ENCODE data around the gene PCSK9. TPM values are rescaled to one million over a fixed set of nuclear protein-coding genes. Genes with fewer than 3 reads are reported as not detected.

PCSK9 gene
- total RNA-seq = not detected
- long read RNA-seq, partial matches to known transcripts = 0 of 1 reads
- long read RNA-seq, other reads (novel, unspliced or antisense) = 0 of 1 reads

DNA sequence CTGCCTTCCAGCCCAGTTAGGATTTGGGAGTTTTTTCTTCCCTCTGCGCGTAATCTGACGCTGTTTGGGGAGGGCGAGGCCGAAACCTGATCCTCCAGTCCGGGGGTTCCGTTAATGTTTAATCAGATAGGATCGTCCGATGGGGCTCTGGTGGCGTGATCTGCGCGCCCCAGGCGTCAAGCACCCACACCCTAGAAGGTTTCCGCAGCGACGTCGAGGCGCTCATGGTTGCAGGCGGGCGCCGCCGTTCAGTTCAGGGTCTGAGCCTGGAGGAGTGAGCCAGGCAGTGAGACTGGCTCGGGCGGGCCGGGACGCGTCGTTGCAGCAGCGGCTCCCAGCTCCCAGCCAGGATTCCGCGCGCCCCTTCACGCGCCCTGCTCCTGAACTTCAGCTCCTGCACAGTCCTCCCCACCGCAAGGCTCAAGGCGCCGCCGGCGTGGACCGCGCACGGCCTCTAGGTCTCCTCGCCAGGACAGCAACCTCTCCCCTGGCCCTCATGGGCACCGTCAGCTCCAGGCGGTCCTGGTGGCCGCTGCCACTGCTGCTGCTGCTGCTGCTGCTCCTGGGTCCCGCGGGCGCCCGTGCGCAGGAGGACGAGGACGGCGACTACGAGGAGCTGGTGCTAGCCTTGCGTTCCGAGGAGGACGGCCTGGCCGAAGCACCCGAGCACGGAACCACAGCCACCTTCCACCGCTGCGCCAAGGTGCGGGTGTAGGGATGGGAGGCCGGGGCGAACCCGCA lies at the start of gene PCSK9:
Gene PCSK9, plus strand, starts transcription at position 207 of the 741 bp plus-strand sequence. Its CDS starts 290 bp downstream, at position 497.
- ATAC-seq (no peak), DNase-seq (ENCODE audit: missing footprints) (no peak)
- intact Hi-C loops (cut with DNase I) = no loop called here

DNA sequence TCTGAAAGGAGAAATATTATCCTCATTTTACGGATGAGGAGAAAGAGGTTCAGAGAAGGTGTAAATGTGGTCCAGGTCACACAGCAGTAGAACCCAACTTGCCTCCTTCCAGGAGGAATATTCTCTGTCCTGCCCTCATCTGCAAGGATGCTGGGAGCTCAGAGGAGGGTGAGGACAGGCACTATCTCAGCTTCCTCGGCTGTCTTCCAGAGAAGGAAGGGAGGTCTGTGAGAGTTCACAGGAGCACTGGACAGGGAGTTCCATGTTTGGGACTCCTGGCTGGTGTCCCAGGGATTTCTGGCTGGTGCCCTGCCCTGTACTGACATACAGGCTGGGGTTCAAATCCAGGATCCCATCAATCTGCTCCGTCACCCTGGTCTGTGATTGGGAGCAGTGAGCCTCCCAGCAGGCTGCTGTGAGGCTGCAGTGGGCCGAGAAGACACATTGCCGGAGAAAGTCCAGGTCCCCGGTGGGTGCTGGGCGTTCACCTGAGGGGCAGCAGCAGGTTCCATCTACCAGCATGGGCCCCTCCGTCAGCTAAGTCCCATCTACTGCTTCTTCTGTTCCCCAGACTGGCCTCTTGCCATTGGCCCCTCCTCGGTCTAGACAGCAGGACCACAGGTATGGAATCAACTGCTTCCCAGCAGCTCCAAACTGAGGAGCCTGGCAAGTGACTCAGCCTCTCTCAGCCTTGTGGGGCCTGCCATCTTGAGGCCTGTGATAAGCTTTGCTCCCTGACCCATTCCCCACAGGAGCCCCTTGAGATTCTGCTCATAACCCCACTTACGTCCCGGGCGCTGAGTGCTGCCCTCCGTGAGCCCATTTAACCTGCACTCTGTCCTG lies 49.2 kb upstream of the PCSK9 start:
- intact Hi-C loops (cut with DNase I) = no loop called here
- DNase-seq (ENCODE audit: missing footprints) = no peak
- ATAC-seq = peak; percentile 82

DNA sequence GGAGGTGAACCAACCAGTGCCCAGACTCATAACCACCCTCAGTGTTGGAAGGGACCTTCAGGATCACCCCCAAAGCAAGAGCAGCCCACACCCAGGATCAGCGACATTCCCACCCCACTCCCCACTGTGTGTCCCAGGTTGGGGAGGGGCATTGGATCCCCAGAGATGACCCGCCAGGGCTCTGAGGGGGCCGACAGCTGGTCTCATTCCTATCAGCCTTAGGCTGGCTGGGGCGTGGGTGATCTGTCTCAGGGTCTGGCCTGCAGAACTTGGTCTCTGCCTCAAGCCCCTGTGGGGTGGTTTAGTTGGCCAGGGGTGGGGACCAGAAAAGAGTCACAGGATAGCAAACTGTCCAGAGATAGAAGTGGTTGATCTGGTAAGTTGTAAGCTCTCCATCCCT lies 48.4 kb upstream of the PCSK9 start:
- intact Hi-C loops (cut with DNase I) = no loop called here
- ATAC-seq = no peak
- no peak for DNase-seq (ENCODE audit: missing footprints)

DNA sequence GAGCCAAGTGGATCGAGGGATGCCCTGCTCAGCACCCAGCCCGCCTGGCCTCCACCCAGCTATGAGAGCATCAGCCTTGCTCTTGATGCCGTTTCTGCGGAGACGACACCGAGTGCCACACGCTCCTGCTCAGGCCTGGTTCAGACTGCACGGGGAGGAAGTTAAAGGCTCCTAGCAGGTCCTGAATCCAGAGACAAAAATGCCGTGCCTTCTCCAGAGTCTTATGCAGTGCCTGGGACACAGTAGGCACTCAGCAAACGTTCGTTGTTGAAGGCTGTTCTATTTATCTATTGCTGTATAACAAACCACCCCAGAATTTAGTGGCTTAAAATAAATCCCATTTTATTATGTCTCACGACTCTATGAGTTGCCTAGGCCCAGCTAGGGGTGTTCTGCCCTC lies 47.4 kb upstream of the PCSK9 start:
- ATAC-seq = no peak
- intact Hi-C loops (cut with DNase I) = no loop called here
- no peak for DNase-seq (ENCODE audit: missing footprints)

DNA sequence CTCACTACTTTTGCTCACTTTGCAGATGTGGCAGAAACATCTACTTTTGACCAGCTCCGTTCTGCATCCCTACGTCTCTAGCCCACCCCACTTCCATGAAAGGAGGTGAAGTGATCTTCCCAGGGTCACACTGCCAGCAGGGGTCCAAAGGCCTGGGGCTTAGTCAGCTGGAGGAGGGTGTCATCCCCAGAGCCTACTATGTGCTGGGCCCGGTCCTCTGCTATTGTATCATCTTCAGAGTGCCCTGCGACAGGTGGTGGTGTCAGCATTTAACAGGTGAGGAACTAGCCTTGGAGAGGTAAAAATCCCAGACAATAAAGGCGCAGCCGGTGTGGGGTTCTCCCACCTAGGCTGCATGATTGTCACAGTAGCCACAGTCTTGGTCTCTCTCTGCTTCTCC lies 46.2 kb upstream of the PCSK9 start:
- no peak for DNase-seq (ENCODE audit: missing footprints)
- no peak for ATAC-seq
- intact Hi-C loops (cut with DNase I) = no loop called here

DNA sequence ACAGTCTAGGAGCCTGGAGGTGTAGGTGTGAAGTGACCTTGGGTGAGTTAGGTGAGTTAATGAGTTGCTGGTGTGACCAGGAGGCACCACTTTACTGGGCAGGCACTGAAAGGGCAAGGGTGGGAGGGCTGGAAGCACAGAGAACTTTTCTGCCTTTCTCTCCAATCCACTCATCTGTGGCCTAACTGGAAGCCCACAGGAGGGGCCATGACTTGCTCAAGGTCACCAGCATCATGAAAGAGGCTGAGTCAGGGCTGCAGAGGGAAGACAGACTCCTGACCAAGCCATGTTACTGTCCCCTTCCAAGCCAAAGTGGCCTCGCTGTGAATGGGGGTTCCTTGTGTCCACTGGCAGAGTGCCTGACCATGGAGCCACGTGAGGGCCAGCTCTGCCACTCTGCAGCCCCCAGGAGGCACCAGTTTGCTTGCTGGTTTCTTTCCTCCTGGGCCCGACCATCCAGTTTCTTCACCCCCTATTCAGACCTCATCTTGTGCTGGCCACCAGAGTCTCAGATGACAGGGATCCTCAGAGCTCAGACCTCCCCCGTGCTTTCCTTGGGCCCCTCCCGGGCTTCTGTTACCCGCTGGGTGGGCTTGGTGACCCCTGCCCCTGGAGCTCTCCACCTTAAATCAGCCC lies 44.9 kb upstream of the PCSK9 start:
- DNase-seq (ENCODE audit: missing footprints) (no peak), ATAC-seq (no peak)
- intact Hi-C loops (cut with DNase I) = no loop called here

DNA sequence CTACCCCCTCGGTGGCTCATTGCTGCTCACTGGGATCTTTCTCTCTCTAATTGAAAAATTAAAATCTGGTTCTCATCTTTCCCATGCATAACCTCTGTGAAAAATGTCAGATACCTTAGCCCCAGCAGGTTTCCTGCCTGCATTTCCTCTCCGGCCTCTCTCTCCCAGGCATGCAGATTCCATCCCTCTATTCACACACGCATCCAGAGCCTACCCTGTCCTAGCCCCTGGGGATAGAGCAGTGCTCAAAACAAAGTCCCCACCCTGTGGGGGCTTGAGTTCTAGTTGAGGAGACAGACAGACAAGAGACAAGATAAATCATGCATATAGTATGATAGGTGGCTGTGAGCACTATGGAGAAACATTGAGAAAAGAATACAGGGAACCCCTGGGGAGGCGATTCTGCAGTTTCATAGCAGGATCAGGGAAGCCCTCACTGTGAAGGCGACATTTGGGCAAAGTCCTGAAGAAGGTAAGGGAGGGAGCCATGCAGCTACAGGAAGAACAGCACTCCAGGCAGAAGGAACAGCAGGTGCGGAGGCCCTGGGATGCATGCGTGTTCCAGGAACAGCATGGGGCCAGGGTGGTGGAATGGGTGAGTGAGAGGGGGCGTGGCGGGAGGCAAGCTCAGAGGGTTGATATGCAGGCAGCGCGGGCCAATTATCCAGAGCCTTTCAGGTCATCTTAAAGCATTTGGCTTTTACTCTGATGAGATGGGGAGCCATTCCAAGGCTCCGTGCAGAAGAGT lies 44.2 kb upstream of the PCSK9 start:
- no peak for DNase-seq (ENCODE audit: missing footprints)
- intact Hi-C loops (cut with DNase I) = no loop called here
- ATAC-seq = no peak

DNA sequence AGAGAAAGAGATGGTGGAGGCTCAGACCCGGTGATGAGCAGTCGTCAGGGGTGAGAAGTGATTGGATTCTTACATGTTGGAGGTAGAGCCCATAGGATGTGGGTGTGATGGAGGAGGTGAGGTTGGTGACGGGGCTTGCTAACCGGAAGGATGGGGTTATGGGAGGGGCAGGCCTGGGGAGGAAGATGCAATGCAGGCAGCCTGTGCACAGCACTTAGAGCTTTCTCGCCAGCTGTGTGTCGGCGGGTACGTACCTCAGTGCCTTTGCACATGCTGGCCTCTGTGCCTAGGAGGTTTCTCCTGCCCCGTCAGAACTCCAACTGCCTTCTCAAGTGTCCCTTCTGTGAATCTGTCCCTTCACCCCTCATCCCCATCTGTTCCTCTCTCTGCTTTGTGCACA lies 43.5 kb upstream of the PCSK9 start:
- ATAC-seq (no peak), DNase-seq (ENCODE audit: missing footprints) (no peak)
- intact Hi-C loops (cut with DNase I) = loop anchor here (1.0 kb wide), 1 partner anchor 46 kb away; no protein-coding TSS in a partner anchor

DNA sequence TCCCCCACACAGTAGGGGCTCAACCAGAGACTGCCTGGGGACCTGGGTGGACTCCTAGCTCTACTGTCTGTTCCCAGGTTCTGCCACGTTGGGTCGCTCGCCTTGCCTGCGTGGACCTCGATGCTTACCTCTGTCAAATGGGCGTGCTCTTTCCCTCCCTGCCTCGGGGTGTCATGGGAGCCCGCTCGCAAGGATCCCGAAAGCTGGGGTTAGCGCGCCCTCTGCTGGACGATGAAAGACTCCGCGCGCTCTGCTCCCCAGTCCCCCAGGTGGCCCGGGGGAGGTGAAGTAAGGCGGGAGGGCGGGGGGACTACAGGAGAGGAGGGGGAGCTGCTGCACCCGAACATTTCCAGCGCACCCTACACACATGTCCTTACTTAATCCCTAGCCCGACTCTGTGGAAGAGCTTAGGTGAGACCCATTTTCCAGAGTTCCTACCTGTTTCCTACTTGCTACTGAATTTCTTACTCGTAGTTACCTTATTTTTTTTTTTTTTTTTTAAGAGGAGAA lies 42.9 kb upstream of the PCSK9 start:
- DNase-seq (ENCODE audit: missing footprints) (peak; percentile 86), ATAC-seq (peak; percentile 78)
- intact Hi-C loops (cut with DNase I) = loop anchor here (1.0 kb wide), 1 partner anchor 46 kb away; no protein-coding TSS in a partner anchor

DNA sequence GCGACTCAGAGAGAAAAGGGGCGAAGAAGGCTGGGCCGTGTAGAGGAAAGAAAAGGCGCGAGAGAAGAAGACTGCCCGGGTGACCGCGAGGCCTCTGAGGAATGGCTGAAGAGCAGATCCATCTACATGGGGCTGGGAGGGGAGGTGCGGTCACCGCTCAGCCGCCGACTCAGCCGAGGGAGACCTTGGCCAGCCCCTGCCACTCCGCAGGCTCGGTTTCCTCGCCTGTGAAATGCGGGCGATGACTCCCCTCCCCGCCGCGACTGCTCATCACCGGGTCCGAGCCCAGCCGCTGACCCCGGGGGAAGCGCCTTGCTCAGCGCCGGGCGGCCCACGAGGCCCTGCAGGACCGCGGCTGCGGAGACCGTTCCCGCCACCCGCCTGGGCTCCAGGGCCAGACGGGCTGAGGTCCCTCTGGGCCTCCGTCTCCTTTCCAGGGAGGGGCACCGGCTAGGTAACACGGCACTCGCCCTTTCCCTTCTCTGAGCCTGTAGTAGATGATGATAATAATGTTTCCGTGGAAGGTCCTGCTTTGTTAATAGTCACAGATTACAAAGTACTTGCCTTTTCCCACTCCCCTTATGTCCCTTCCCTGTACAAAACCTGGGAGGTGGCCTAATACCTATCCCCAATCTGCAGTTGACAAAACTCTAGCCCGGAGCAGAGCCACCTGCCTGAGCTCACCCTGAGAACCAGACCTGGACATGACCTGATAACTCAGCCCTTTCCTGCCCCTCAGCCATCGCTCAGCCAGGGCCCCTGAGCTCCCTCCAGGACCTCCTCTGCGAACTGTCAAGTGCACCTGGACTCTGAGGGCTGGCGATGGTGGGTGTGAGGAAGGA lies 42.3 kb upstream of the PCSK9 start:
- no peak for DNase-seq (ENCODE audit: missing footprints)

DNA sequence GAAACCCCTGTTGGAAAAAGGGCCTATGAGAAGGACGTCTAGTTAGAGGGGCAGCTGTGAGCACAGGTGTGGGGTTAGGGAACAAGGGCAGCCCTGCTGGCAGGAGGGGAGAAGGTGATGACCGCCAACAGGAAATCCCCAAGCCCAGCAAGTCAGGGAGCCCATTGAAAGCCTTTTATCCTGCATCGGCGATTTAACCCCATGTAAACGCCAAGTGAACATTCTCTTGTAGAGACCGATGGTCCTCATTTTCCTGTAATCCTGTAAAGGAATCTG lies 41.7 kb upstream of the PCSK9 start:
- intact Hi-C loops (cut with DNase I) = no loop called here
- ATAC-seq (no peak), DNase-seq (ENCODE audit: missing footprints) (no peak)

More for the DNA sequence above, 42.3 kb upstream of the PCSK9 start:
- ATAC-seq = no peak
- intact Hi-C loops (cut with DNase I) = loop anchor here (1.0 kb wide), 1 partner anchor 47 kb away; no protein-coding TSS in a partner anchor

DNA sequence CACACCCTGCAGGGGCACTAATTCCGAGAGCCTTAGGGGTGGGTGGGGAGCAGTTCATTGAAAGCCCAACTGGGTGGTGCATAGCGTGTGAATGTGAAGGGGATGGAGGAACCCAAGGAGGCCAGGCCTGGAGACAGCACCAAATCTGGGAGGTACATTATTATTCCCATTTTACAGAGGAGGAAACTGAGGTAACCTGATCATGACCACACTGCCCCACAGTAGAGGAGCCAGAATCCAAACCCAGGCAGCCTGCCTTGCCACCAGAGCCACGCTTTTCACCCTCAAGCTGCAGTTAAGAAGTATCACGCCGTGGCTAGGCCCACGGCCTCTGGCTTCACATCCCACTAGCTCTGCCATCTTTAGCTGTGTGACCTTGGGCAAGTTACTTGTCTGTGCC lies 41.2 kb upstream of the PCSK9 start:
- DNase-seq (ENCODE audit: missing footprints) = no peak
- intact Hi-C loops (cut with DNase I) = no loop called here
- no peak for ATAC-seq

DNA sequence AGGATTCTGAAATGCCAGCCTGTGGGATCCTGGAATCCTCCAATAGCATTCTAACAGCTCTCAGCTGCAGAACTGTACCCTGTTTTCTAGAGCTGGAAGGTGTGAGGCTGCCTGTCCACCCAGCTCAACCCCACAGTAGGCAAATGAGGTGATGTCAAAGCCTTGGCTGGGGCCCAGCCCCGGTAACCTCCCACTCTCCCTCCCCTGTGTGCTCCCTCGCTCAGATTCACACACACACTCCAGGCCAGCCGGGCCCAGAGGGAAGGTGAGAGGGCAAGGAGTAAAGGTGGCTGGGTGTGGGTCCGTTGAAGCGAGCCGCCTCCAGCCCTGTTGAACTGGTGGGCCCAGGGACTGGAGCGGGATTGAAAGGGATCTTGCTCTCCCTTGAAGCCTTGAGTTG lies 40.7 kb upstream of the PCSK9 start, which contains the start of gene BSND:
Gene BSND, plus strand, starts transcription at position 257 of the 400 bp plus-strand sequence. CDS start 254 bp downstream, outside the sequence.
- no peak for DNase-seq (ENCODE audit: missing footprints)
- intact Hi-C loops (cut with DNase I) = no loop called here
- ATAC-seq = no peak

DNA sequence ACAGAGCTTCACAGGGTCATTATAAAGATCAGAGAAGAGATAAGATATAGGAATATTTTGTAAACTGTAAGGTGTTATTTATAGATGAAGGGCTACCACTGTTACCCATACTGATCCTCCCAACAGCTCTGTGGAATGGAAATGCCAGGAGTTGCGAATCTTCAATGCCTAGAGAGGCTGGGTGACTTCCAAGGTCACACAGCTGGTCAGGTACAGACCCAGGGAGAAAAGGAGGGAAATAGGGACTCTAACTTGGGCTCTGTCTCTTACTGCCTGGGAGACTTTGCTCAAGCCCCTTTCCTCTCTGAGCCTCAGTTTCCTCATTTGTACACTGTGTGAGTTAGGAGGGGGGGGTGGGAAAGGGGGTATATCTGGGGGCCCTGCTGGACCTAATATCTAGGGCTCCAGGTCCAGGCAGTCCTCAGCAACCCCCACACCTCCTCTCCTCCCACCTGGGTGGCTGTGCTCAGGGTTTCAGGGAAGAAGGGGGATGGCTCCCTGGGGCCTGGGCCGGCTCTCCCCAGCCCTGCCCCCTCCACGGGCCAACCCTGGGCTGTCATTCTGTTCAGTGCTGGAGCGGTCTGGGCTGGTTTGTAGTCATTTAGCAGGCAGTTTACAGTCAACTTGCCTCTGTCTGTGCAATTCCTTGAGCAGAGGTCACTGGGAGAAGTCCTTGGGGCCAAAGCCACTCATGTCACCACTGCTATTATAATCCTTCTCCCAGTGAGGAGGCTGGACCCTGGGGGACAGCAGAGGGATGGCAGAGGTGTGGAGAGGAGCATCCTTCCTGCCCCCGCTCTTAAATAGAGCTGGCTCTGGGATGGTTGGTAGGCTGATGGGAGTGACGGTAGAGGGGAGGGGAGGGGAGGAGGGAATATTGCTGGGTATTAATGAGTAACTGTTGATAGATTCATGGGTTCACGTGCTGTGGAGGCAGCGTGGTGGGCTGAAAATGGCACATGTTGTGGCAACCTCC lies 39.0 kb upstream of the PCSK9 start:
- ATAC-seq (no peak), DNase-seq (ENCODE audit: missing footprints) (no peak)
- intact Hi-C loops (cut with DNase I) = no loop called here

DNA sequence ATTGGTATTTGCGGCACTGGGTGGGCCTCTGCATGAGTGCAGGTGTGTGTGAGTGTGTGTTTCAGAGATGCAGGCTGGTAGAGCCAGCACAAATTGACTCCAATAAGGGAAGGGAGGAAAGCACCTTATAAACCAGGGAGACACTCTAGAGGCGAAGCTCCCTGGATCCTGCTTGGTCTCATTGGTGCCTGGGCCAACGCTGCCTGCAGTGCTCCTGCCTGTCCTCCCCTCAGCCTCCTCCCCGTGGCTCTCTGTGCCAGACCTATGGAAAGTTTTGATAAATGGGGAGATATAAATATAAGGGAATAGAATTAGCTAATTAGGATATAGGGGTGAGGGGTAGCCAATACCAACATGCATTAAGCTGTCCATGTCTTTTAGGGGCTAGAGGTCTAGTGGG lies 38.0 kb upstream of the PCSK9 start:
- DNase-seq (ENCODE audit: missing footprints) = no peak
- no peak for ATAC-seq
- intact Hi-C loops (cut with DNase I) = no loop called here

DNA sequence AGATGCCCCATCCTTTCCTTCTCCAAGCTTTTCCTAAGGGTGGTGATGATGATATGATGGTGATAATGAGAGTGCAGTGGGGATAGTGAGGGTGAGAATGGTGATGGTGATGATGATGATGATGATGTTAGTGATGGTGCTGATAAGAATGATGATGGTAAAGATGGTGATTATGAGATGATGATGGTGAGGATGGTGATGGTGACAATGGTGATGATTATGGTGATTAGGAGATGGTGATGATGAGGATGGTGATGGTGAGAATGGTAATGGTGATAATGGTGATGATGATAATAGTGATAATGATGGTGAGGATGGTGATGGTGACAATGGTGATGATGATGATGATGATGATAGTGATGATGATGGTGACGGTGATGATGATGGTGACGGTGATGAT lies 36.7 kb upstream of the PCSK9 start:
- intact Hi-C loops (cut with DNase I) = no loop called here

More for the DNA sequence above, 36.7 kb upstream of the PCSK9 start:
- no peak for ATAC-seq
- no peak for DNase-seq (ENCODE audit: missing footprints)

Data from Right ventricle myocardium inferior (tissue), 1 donor.